ENCODE results near the gene FBXO8.
A peak's percentile ranks its signal among the peaks of the same experiment; 100 is the strongest.
"Not testable (repeated sequence)": the region's sequence is repeated elsewhere in the genome, so short reads cannot be mapped to it uniquely, and the experiment has no call there.

Gene FBXO8

DNA sequence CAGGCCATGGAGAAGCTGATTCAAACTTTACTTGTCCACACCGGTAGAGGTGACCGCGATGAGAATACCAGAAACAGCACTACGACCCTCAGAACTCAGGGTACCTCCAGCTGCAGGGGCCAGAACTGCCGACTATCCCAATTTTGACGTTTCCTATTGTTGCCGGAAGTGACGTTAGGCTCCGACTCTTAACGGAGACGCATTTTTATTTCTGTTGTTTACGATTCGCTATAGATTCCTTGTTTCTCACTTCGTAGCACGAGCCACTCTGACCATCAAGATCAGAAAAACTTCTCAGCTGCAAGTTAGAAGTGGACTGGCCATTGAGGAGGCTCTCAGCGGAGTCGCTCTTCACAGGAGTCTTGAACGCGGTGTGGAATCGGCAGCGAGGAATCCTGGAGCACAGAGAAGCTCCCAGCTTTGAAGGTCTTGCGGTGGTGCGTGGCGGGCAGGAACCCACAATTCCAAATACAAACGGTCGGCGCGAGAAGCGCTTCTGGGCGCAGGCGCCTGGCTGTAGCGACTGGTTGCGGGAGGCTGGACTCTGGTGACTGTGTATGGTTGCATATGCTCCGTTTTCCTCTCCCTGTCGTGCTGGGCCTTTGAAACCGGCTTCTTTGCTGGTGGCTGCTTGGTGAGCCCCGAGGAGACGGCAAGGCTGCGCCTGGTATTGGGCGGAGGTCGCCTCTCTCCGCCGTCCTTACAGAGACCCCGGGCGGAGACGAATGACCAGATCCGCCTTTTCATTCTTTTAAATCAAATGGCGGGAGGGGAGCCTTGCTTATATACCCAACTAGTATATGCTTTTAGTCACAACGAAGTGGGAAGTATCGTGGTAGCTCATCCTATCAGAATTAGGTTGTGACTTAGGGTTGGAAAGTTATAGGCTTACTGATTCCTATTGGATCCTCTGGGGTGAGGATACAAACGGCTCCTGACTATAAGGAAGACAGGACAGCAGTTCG is at the start of gene FBXO8, which contains the start of gene CEP44:
FBXO8 (minus strand) TSS at position 161 of the 965 bp plus-strand sequence. CDS start 20,575 bp downstream, outside the sequence.
CEP44 (plus strand) TSS at position 405 of the 965 bp plus-strand sequence. CDS start 15,211 bp downstream, outside the sequence.
- peak; percentile 56 for DNase-seq

DNA sequence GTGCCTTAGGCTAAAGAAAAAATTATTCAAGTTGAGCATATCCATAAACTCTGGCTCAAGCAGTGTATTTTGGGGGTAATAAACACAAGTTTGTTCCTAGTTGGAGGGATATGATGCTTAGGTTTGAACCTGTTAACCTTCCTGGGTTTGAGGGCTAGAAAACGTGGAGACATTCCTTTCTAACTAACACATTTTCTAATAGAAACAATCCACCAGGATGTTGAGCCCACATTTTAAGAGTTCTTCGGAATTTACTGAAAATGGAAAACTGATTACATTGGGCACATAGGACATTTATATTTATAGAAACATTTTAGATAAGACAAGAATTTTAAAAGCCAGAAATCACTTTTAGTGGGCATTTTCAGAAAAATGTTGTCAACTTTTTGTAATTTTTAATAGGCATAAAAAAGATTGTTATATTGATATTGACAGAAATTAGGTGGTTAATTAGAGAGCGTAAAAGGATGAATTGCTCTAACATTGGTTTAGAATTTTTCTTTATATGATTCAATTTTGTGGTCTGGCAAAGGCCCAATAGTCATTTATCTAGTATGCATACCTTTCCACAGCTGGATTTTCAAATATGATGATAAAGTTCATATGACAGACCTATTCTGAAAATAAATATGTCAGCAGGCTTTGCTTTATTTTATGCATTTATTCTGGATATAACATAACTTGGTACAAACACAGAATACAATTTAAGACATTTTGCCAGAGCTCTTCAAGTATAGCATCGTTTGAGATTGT is 49.5 kb upstream of the FBXO8 start:
- no peak for DNase-seq

DNA sequence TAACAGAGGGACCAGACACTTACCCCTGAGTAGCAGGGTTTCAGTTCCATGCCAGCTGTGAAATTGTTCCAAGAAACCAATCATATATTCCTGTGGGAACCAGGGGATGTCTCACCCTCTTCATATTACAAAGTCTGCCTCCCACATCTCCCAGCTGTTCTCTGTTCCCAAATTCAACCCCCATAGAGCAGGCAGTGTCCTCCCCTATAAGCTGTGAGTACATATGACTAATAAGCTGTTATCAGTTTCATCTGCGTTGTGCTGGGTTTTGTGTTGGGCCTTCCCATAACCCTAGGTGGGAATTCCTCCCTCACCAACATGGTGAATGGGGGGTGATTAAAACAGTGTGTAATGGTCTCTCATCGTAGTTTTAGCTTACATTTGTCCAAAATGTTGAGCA is 41.3 kb upstream of the FBXO8 start:
- no peak for DNase-seq

DNA sequence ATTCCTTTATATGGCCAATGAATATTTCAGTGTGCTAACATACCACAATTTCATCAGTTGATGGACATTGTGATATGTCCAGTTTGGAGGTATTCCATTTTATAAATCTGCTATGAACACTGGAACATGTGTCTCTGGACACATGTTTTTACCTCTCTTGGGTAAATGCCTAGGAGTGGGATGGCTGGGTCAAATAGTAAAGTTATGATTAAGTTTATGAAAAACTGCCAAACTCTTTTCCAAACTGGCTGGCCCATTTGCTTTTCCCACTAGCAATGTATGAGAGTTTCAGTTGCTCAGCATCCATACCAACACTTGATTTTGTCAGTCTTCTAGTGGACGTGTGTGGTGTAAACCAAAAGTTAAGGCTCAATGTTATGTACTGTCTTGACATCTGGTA is 40.8 kb upstream of the FBXO8 start:
- no peak for DNase-seq

GRCh38 chr4:174320494-174321199 is 37.2 kb upstream of the FBXO8 start:
- DNase-seq: no peak

- no peak for DNase-seq
These were observed 35.6 kb upstream of the FBXO8 start for GRCh38 chr4:174318829-174319764.

GRCh38 chr4:174317531-174317930 is 34.1 kb upstream of the FBXO8 start:
- DNase-seq: no peak

DNA sequence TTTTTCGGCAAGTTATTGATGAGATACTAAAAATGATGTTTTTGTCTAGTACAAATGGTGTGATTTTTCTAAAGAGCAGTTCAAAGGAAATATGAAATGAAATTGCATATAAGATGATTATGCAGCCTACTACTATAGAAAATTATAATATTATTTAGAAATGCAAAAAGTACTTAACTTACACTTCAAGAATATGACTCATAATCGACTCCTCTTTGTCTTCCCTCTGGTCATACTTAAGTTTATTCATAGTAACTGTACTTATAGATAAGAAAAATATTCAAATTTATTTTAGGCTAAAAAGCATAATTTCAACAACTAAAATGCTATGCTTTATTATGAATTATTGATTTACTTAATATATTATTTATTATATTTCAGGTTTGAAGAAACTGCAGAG is 33.5 kb upstream of the FBXO8 start:
- no peak for DNase-seq

- no peak for DNase-seq
These were observed 33.1 kb upstream of the FBXO8 start for GRCh38 chr4:174316546-174316945.

DNA sequence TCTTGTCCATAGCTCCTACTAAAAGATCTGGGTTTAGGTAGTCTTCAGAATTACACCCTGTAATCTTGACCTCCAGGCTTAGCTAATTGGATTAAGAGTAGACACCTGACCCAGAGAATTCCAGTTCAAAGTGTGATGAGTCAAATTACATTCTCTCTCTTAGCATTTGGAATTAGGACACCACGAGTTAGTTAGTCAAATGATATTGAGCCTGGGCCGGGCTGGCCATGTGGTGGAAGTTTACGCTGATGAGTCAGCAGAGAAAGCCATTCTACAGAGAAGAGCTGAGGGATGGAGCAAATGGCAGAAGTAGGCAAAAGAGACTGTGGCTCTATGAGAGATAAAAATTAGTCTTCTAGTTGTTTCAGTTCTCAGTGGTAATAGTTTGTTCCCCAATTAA is 31.3 kb upstream of the FBXO8 start:
- DNase-seq: no peak

- DNase-seq: no peak
These were observed 30.8 kb upstream of the FBXO8 start for GRCh38 chr4:174314274-174314673.

DNA sequence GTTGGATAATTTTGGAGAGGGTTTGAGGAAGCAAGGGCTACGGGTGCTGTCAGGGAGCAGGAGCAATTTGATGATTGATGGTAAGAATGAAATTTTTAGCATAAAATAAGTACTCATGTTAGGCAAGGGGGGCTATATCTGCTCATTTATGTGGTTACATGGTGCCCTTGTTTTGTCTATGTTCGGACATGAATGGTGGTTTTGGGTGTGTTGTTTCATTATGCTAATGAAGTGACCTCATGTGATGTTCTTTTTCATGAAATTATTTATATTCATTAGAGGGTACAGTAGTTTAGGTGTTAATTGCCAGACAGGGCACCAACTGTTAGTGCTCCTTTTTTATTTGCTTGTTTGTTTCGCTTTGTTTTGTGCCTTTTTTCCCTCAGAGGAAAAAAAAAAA is 29.5 kb upstream of the FBXO8 start:
- DNase-seq: no peak

- DNase-seq: no peak
These were observed 24.2 kb upstream of the FBXO8 start for GRCh38 chr4:174307694-174308093.

- DNase-seq: no peak
These were observed 22.5 kb upstream of the FBXO8 start for GRCh38 chr4:174305961-174306360.

DNA sequence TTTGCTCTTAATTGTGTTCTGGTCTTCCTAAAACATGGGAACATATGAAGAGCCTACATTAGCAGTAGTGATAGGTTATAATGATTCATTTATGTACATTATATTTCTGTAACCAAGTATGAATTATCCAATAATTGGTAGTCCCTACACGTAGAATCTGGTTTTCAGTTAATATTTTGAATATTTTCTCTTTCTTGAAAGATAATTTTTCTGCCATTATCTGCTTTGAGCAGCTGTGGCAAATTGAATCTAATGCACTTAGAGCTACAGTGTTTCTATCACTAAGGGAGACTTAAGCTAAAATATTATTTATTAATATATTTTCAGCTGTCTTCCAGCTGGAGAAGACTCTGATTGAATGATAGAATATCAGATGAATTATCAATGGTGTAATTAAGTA is 21.2 kb upstream of the FBXO8 start:
- DNase-seq: no peak

GRCh38 chr4:174303687-174304086 is 20.2 kb upstream of the FBXO8 start:
- DNase-seq: no peak

DNA sequence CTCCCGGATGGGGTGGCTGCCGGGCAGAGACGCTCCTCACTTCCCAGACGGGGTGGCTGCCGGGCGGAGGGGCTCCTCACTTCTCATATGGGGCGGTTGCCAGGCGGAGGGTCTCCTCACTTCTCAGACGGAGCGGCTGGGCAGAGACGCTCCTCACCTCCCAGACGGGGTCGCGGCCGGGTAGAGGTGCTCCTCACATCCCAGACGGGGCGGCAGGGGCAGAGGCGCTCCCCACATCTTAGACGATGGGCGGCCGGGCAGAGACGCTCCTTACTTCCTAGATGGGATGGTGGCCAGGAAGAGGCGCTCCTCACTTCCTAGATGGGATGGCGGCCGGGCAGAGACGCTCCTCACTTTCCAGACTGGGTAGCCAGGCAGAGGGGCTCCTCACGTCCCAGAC is 11.7 kb upstream of the FBXO8 start:
- DNase-seq: not testable (repeated sequence)

- not testable (repeated sequence) for DNase-seq
These were observed 11.2 kb upstream of the FBXO8 start for GRCh38 chr4:174294641-174295040.

- DNase-seq: no peak
These were observed 9.0 kb upstream of the FBXO8 start for GRCh38 chr4:174292473-174292872.

DNA sequence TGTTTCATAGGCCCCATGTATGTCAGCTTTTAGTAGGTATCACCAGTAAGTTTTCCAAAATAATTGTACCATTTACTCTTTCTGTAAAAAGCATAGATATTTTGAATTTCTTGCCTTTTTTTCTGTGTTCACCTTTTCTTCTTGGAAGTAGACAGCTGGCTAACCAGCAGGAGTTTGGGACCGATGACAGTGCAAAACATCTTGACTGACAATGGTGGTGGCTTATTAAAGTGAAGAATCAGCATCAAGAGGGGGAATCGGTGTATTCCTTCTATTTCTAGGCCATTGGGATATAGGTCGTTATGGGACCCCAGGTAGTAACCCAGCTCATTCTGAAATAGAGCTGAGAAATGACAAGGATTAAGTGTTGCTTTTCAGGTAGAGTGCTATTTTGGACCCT is 3.4 kb upstream of the FBXO8 start:
- DNase-seq: no peak

DNA sequence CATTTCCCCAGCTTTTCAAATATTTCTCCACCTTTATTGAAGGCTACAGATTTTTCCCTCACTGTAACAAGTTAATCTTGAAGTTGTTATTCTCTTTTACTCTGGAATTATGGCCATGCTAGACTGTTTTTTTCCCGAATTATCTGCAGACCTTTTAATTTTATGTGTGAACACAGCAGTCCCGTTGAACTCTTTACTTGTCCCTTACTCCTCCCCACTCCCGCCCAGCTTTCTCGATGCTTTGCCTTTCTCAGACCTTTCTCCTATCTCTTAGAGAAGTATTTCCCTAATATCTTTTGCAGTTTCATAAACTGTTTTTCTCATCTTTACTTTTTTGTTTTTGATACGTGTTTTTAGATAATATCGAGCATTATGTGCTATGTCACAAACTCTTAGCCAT is 1.0 kb upstream of the FBXO8 start:
- DNase-seq: no peak

Data from activated gamma-delta T cell treated with Interleukin-2 at 50 U/mL for 16 hours (primary cell).